ENCODE data around the gene CSTF2. TPM values are rescaled to one million over a fixed set of nuclear protein-coding genes. Genes with fewer than 3 reads are reported as not detected.

CSTF2 gene
- total RNA-seq, 2 experiments from 2014 or later, result 28.1 to 30.7 TPM

Other genes with a start within 250 kb of the CSTF2 start
- gene TNMD, start 235.5 kb upstream of the CSTF2 start, total RNA-seq, result not detected
- under 1 TPM; 0.17 TPM for gene TSPAN6, start 183.6 kb upstream of the CSTF2 start, total RNA-seq
- gene SRPX2, start 176.2 kb upstream of the CSTF2 start, total RNA-seq, result not detected
- not detected for gene SYTL4, start 88.3 kb upstream of the CSTF2 start, total RNA-seq
- not detected for gene NOX1, start 54.0 kb downstream of the CSTF2 start, total RNA-seq
- gene XKRX, start 108.5 kb downstream of the CSTF2 start, total RNA-seq, result under 1 TPM; 0.14 to 0.23 TPM
- gene ARL13A, start 149.3 kb downstream of the CSTF2 start, total RNA-seq, result not detected
- gene TRMT2B, start 231.7 kb downstream of the CSTF2 start, total RNA-seq, result 10 to 100 TPM; 33.0 to 34.0 TPM